Measurements from ENCODE around the gene CYP27B1.

The CYP27B1 gene

GRCh38 chr12:57813111-57813970 is 46.5 kb upstream of the CYP27B1 start:
- CTCF ChIA-PET: interaction anchor here (1.0 to 28.9 kb wide), 5 partner anchors 11 to 94 kb away, joined by 4 to 478 read pairs (median 6); no protein-coding TSS in a partner anchor
- TF ChIP-seq CTCF (IDR thresholded peaks at IDR 0.05; ENCODE audit: insufficient read depth, low read length, missing control alignments): no peak
- POLR2A ChIA-PET: interaction anchor here (1.2 to 1.5 kb wide), 2 partner anchors 10 to 75 kb away, joined by 3 read pairs; no protein-coding TSS in a partner anchor
- H3K4me3 ChIP-seq (ENCODE audit: low read depth, low read length): no peak overlapping the region
- no peak for DNase-seq (ENCODE audit: low read depth, low spot score)

- POLR2A ChIA-PET: no interaction called here
- no peak for DNase-seq (ENCODE audit: low read depth, low spot score)
- no peak for TF ChIP-seq CTCF (IDR thresholded peaks at IDR 0.05; ENCODE audit: insufficient read depth, low read length, missing control alignments)
- no peak overlapping the region for H3K4me3 ChIP-seq (ENCODE audit: low read depth, low read length)
- CTCF ChIA-PET: interaction anchor here (0.9 to 28.9 kb wide), 6 partner anchors 9 to 97 kb away, joined by 3 to 478 read pairs (median 6); partner anchors contain the start of gene TSFM
Observed at GRCh38 chr12:57811028-57811755, 44.3 kb upstream of the CYP27B1 start.

- ChIA-PET POLR2A (no interaction called here), CTCF (interaction anchor here (0.7 to 28.9 kb wide), 5 partner anchors 8 to 97 kb away, joined by 3 to 478 read pairs (median 9); partner anchors contain the start of gene TSFM)
- TF ChIP-seq CTCF (IDR thresholded peaks at IDR 0.05; ENCODE audit: insufficient read depth, low read length, missing control alignments): no peak
- DNase-seq (ENCODE audit: low read depth, low spot score): no peak
- no peak overlapping the region for H3K4me3 ChIP-seq (ENCODE audit: low read depth, low read length)
Observed at GRCh38 chr12:57810450-57810849, 43.6 kb upstream of the CYP27B1 start.

- no peak for TF ChIP-seq CTCF (IDR thresholded peaks at IDR 0.05; ENCODE audit: insufficient read depth, low read length, missing control alignments)
- POLR2A ChIA-PET: no interaction called here
Observed at GRCh38 chr12:57809425-57809824, 42.5 kb upstream of the CYP27B1 start.

GRCh38 chr12:57808351-57808750 is 41.5 kb upstream of the CYP27B1 start:
- ChIA-PET POLR2A (no interaction called here), CTCF (interaction anchor here (1.8 to 28.9 kb wide), 4 partner anchors 6 to 99 kb away, joined by 5 to 478 read pairs (median 163); partner anchors contain the start of gene AVIL)
- no peak for TF ChIP-seq CTCF (IDR thresholded peaks at IDR 0.05; ENCODE audit: insufficient read depth, low read length, missing control alignments)
- no peak for DNase-seq (ENCODE audit: low read depth, low spot score)
- no peak overlapping the region for H3K4me3 ChIP-seq (ENCODE audit: low read depth, low read length)

More at GRCh38 chr12:57809425-57809824, 42.5 kb upstream of the CYP27B1 start:
- DNase-seq (ENCODE audit: low read depth, low spot score): no peak
- no peak overlapping the region for H3K4me3 ChIP-seq (ENCODE audit: low read depth, low read length)
- CTCF ChIA-PET: interaction anchor here (1.6 to 28.9 kb wide), 3 partner anchors 7 to 98 kb away, joined by 6 to 478 read pairs (median 163); no protein-coding TSS in a partner anchor

All from AG04449 (cell line).